Measurements from ENCODE around the gene LRPAP1.

The LRPAP1 gene

DNA sequence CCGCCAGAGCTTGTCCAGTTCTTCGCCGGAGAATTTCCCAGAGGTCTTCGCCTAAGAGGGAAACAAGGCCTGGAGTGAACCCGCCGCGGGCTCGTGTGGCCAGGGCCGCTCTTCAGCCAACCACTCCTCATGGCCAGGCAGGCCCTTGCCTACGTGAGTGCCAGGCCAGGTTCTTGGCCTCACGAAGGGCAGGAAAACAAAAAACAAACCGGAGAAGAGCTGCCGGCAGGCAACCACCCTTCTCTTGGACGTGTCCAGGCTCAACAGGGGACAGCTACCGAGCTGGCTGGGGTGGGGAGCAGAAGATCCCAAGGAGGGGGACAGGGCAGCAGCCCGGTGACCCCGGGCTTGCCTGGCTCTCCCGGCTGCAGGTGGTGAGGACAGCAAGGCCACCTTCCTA is 13.3 kb downstream of the LRPAP1 start:
- no peak for DNase-seq (ENCODE audit: low read depth)
- H3K4me3 ChIP-seq (ENCODE audit: low read depth, low read length) = no peak overlapping the region
- TF ChIP-seq MYC (IDR thresholded peaks at IDR 0.05; ENCODE audit: low read depth, low read length) = no peak
- TF ChIP-seq, protein P1, sequence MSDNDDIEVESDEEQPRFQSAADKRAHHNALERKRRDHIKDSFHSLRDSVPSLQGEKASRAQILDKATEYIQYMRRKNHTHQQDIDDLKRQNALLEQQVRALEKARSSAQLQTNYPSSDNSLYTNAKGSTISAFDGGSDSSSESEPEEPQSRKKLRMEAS (IDR thresholded peaks at IDR 0.05; ENCODE audit: low read depth, low read length) = no peak
- no peak for TF ChIP-seq POLR2A (IDR thresholded peaks at IDR 0.05; ENCODE audit: extremely low read depth, insufficient read length)
- TF ChIP-seq, protein P2, sequence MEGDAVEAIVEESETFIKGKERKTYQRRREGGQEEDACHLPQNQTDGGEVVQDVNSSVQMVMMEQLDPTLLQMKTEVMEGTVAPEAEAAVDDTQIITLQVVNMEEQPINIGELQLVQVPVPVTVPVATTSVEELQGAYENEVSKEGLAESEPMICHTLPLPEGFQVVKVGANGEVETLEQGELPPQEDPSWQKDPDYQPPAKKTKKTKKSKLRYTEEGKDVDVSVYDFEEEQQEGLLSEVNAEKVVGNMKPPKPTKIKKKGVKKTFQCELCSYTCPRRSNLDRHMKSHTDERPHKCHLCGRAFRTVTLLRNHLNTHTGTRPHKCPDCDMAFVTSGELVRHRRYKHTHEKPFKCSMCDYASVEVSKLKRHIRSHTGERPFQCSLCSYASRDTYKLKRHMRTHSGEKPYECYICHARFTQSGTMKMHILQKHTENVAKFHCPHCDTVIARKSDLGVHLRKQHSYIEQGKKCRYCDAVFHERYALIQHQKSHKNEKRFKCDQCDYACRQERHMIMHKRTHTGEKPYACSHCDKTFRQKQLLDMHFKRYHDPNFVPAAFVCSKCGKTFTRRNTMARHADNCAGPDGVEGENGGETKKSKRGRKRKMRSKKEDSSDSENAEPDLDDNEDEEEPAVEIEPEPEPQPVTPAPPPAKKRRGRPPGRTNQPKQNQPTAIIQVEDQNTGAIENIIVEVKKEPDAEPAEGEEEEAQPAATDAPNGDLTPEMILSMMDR (IDR thresholded peaks at IDR 0.05; ENCODE audit: low read depth, low read length) = no peak

DNA sequence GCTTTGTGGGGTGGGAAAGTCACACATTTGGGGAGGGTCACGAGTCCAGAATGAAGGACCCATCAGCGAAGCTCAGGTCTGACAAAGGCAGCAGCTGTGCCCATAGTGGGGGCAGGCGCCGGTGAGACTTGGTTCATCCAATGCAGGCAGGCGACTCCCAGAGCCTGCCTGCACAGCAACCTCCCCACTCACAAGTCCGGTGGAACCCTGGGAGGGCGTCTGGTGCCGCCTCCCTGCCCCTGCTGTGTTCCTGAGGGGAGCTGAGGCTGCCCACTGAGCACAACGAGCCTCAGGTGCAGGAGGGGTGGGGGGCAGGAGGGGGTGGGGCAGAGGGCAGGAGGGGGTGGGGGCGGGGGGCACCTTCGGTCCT is 13.7 kb downstream of the LRPAP1 start:
- no peak for DNase-seq (ENCODE audit: low read depth)
- TF ChIP-seq MYC (IDR thresholded peaks at IDR 0.05; ENCODE audit: low read depth, low read length) (no peak), POLR2A (IDR thresholded peaks at IDR 0.05; ENCODE audit: extremely low read depth, insufficient read length) (no peak)
- no peak overlapping the region for H3K4me3 ChIP-seq (ENCODE audit: low read depth, low read length)

DNA sequence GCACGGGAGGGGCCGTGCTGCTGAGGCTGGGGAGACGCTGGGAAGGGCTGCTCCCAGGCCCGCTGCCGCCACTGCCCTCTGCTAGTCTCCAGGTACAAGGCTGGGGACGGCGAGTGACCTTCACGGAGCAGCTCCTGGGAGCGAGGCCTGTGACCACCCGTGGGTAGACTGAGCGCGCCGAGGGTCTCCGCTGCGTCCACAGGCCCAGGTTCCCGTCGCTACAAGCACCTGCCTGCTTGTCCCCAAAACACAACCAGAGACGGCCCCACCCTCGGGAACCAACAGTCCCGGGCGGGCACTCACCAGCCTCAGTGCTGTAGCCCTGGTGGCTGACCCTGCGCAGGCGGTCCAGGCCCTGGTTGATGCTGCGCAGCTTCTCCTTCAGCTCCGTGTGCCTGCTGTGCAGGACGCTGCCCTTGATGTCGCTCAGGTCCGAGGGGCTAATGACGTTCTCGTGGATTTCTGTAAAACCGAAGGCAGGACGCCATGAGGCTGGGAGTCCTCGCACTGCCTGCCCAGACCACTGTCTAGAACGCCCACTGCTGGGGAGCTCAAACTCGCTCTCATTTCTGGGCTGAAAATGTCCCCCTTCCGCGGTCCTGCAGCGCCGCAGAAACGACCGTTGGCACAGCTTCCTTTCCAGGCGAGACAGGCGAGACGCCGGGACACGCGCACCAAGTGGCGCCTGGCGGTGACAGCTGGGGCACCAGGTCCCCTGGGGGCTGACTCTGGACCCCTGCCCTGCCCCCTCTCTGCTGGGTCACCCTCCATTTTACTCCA is 14.3 kb downstream of the LRPAP1 start:
- DNase-seq (ENCODE audit: low read depth) = no peak
- no peak overlapping the region for H3K4me3 ChIP-seq (ENCODE audit: low read depth, low read length)
- TF ChIP-seq MYC (IDR thresholded peaks at IDR 0.05; ENCODE audit: low read depth, low read length) = no peak
- TF ChIP-seq, protein P1 (IDR thresholded peaks at IDR 0.05; ENCODE audit: low read depth, low read length) = no peak
- TF ChIP-seq, protein P2 (IDR thresholded peaks at IDR 0.05; ENCODE audit: low read depth, low read length) = no peak
- TF ChIP-seq POLR2A (IDR thresholded peaks at IDR 0.05; ENCODE audit: extremely low read depth, insufficient read length) = no peak

DNA sequence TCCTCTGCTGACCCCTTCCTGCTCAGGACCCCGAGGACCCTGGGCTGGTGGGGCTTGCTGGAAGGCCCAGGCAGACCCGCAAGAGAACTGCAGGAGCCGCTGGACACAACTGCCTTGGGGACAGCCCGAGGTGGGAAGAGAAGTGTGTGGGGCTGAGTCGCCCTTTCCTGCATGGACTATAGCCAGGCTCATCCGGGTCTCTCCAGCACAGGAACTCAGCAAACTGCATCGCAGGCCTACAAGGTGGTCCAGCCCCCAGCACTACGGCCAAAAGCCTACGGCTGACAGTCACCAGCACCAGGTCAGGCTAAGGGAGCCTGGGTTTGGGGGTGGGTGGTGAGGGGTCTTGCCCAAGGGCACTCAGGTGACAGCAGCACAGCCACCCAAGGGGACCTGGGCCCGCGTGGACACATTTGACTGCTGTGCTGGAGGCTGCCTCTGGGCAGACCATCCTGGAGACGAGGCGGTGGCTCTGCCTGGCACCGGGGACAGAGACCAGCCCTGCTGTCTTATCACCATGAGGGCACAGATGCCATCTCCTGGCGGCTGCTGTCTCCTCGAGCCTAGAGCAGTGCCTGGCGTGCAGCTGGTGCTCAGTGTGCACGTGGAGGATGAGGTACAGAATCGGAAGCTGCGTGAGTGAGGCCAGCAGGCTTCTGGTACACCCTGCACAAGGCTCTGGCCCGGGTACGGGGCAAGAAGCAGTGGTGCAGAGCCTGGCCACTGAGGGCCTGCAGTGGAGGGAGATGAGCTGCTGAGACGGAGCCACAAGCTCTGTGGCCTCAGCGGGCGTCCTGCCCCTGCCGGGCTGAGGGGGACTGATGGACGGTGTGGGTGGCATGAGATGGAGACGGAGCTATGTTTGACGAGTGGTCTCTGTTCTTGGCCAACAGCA is 15.1 kb downstream of the LRPAP1 start:
- H3K4me3 ChIP-seq (ENCODE audit: low read depth, low read length) = no peak overlapping the region
- DNase-seq (ENCODE audit: low read depth) = no peak
- TF ChIP-seq MYC (IDR thresholded peaks at IDR 0.05; ENCODE audit: low read depth, low read length) (no peak), POLR2A (IDR thresholded peaks at IDR 0.05; ENCODE audit: extremely low read depth, insufficient read length) (no peak)
- TF ChIP-seq, protein P2 (IDR thresholded peaks at IDR 0.05; ENCODE audit: low read depth, low read length) = no peak

DNA sequence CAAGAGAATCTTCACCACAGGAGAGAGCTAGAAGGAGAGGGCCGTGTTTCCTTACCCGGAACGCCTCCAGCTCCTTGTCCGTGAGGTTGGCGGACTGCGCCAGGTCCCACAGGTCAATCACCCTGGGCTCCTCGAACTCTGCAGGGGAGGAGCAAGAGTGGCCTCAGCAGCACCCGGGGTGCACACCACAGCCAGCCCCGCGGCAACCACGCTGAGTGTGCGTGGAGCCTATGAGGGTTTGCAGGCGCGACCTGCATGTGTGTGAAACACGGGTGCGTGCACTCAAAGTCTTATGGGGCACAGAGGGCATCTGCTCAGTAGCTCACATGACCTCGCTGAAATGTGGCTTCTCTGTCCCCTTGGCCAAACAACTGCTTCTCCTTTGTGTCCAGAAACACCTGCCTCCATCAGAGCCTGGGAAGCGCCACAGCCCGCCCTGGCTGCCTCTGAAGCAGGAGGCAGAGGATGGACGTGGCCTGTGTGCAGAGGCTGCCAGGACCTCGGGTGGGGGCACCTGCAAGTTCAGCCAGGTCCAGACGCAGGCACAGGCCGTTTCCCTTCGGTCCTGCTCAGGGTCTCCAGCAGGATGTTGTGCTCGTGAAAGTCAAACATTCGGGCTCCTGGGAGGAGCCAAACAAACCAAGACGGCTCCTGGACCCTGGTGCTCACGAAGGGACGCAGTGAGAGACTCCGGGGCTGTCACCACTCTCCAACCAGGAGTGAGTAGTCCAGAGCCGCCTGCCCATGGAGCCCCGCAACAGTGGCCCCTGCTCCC is 16.0 kb downstream of the LRPAP1 start:
- H3K4me3 ChIP-seq (ENCODE audit: low read depth, low read length) = no peak overlapping the region
- DNase-seq (ENCODE audit: low read depth) = no peak
- TF ChIP-seq, protein P2 (IDR thresholded peaks at IDR 0.05; ENCODE audit: low read depth, low read length) = no peak
- TF ChIP-seq POLR2A (IDR thresholded peaks at IDR 0.05; ENCODE audit: extremely low read depth, insufficient read length) (no peak), MYC (IDR thresholded peaks at IDR 0.05; ENCODE audit: low read depth, low read length) (no peak)
- TF ChIP-seq, protein P1 (IDR thresholded peaks at IDR 0.05; ENCODE audit: low read depth, low read length) = no peak

DNA sequence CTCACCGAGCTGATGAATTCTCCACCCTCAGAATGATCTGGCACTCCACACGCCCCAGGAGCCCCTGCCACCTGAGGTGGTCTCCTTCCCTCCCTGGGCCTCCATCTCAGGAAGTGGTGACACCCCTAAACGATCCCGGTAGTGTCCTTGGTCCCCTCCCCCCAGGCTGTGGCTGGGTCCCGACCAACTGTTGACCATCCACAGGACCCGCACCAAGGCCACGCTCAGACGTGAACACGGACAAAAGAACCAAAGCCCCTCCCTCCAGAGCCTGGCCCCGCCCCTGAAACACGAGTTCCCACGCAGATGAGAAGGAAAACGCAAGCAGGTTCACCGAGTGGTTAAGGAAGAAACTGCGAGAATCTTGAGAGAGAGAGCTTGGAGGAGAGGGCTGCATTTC is 16.6 kb downstream of the LRPAP1 start:
- TF ChIP-seq POLR2A (IDR thresholded peaks at IDR 0.05; ENCODE audit: extremely low read depth, insufficient read length) (no peak), MYC (IDR thresholded peaks at IDR 0.05; ENCODE audit: low read depth, low read length) (no peak)
- TF ChIP-seq, protein P2 (IDR thresholded peaks at IDR 0.05; ENCODE audit: low read depth, low read length) = no peak
- TF ChIP-seq, protein P1 (IDR thresholded peaks at IDR 0.05; ENCODE audit: low read depth, low read length) = no peak
- H3K4me3 ChIP-seq (ENCODE audit: low read depth, low read length) = no peak overlapping the region
- DNase-seq (ENCODE audit: low read depth) = no peak

All from NB4 (cell line).